B cell (primary cell): ENCODE measurements around the gene HTRA2. TPM values are rescaled to one million over a fixed set of nuclear protein-coding genes. Genes with fewer than 3 reads are reported as not detected.

Experiments used
- ATAC-seq: fragments of 200-7000 bp; cut with Tn5 transposase; one replicate; pipeline ENCODE4 v1.10.0; 2021; ENCODE audit warnings: low read depth, mild to moderate bottlenecking, moderate number of reproducible peaks, moderate library complexity
- CTCF ChIA-PET: fragments of 350-600 bp; sonication (Branson Sonifier 250); formaldehyde crosslinking; loops from one replicate; lab custom pipeline; 2021; ENCODE audit warnings: antibody characterized with exemption, inconsistent platforms; lab: Charles Lee
- POLR2A ChIA-PET: fragments of 350-600 bp; sonication (Branson Sonifier 250); formaldehyde crosslinking; loops from one replicate; lab custom pipeline; 2021; ENCODE audit warnings: antibody characterized with exemption; lab: Charles Lee
- DNase-seq: peaks from one replicate; pipeline ENCODE4 v3.0.0; 2013
- H2AFZ ChIP-seq: 2 replicates; pipeline ENCODE4 v1.6.1; 2012; ENCODE audit warnings: mild to moderate bottlenecking, low read depth, low read length; ENCODE audit not compliant: insufficient read depth, poor library complexity, severe bottlenecking
- H3K27ac ChIP-seq, 2 donors: 1 replicate in 1 of 2; 2 replicates in 1 of 2; pipeline ENCODE4 v1.5.1; 2012 to 2013; ENCODE audit warnings: low read length in 2 of 2, mild to moderate bottlenecking in 2 of 2, moderate library complexity in 1 of 2
- H3K27me3 ChIP-seq, 4 experiments: fragments of 200-600 bp in 1 of 4; sonication (generic) in 1 of 4; replicated peaks in 1 of 4; 1 replicate in 2 of 4; 2 replicates in 2 of 4; pipeline versions ENCODE4 v1.6.1 to v1.7.0; 2013 to 2016; ENCODE audit warnings: low read length in 3 of 4, mild to moderate bottlenecking in 2 of 4, mixed read lengths in 1 of 4, moderate library complexity in 1 of 4; ENCODE audit not compliant: insufficient read depth in 4 of 4, control insufficient read depth in 3 of 4; ENCODE audit errors: control extremely low read depth in 1 of 4
- H3K36me3 ChIP-seq, 2 experiments: replicated peaks in 1 of 2; 1 replicate in 1 of 2; 2 replicates in 1 of 2; pipeline versions ENCODE4 v1.6.1 to v1.7.1; 2013; ENCODE audit warnings: low read length in 1 of 2; ENCODE audit not compliant: insufficient read depth in 2 of 2, control insufficient read depth in 1 of 2; ENCODE audit errors: control extremely low read depth in 1 of 2, extremely low read depth in 1 of 2
- H3K4me1 ChIP-seq, 2 donors: fragments of 200-600 bp in 1 of 2; sonication (generic) in 1 of 2; 1 replicate in 1 of 2; 2 replicates in 1 of 2; pipeline versions ENCODE4 v1.5.1 to v1.6.1; 2013 to 2017; ENCODE audit warnings: low read length in 2 of 2; ENCODE audit not compliant: control insufficient read depth in 2 of 2, insufficient read depth in 2 of 2
- H3K4me2 ChIP-seq: replicated peaks from 2 replicates; pipeline ENCODE3; 2012; ENCODE audit warnings: mild to moderate bottlenecking, low read depth, low read length; ENCODE audit not compliant: poor library complexity, severe bottlenecking
- H3K4me3 ChIP-seq, 5 experiments: fragments of 200-600 bp in 1 of 5; sonication (generic) in 1 of 5; 1 replicate in 3 of 5; 2 replicates in 2 of 5; pipeline versions ENCODE4 v1.5.1 to v1.7.0; 2011 to 2016; ENCODE audit warnings: low read length in 4 of 5, mild to moderate bottlenecking in 4 of 5, low read depth in 2 of 5, control low read depth in 1 of 5, moderate library complexity in 1 of 5; ENCODE audit not compliant: insufficient read depth in 1 of 5; ENCODE audit errors: control extremely low read depth in 1 of 5, extremely low read depth in 1 of 5
- H3K79me2 ChIP-seq: fragments of 200-600 bp; sonication (generic); one replicate; pipeline ENCODE4 v1.6.0; 2016; ENCODE audit warnings: low read length; ENCODE audit not compliant: control insufficient read depth, insufficient read depth
- H3K9ac ChIP-seq: fragments of 200-600 bp; sonication (generic); 2 replicates; pipeline ENCODE4 v1.6.1; 2017; ENCODE audit warnings: mild to moderate bottlenecking, low read length, moderate library complexity
- H3K9me3 ChIP-seq, 3 donors: one replicate each; pipeline versions ENCODE4 v1.6.1 to v1.7.1; 2013; ENCODE audit warnings: low read length in 2 of 3; ENCODE audit not compliant: control insufficient read depth in 2 of 3, insufficient read depth in 1 of 3; ENCODE audit errors: control extremely low read depth in 1 of 3
- H4K20me1 ChIP-seq: 2 replicates; pipeline ENCODE4 v1.6.0; 2012; ENCODE audit warnings: mild to moderate bottlenecking, low read length; ENCODE audit not compliant: insufficient read depth, control insufficient read depth, poor library complexity, severe bottlenecking
- H3K27ac Mint-ChIP-seq: one replicate; pipeline ENCODE4 v1.8.0; 2021; ENCODE audit warnings: mixed read lengths
- H3K27me3 Mint-ChIP-seq: one replicate; pipeline ENCODE4 v1.8.0; 2021; ENCODE audit warnings: mixed read lengths
- H3K4me1 Mint-ChIP-seq: one replicate; pipeline ENCODE4 v1.8.0; 2021; ENCODE audit warnings: mixed read lengths
- H3K4me3 Mint-ChIP-seq: one replicate; pipeline ENCODE4 v1.8.0; 2021; ENCODE audit warnings: mixed read lengths
- H3K9me3 Mint-ChIP-seq: one replicate; pipeline ENCODE4 v1.8.0; 2022; ENCODE audit warnings: mixed read lengths; ENCODE audit not compliant: insufficient read depth
- CTCF ChIP-seq: fragments of 200-600 bp; IDR thresholded peaks from one replicate; pipeline ENCODE4 v1.8.0; 2022; ENCODE audit warnings: antibody characterized with exemption, mild to moderate bottlenecking
- EZH2 ChIP-seq: IDR thresholded peaks from 2 replicates; pipeline ENCODE4 v1.6.1; 2012; ENCODE audit warnings: borderline replicate concordance, low read depth, mild to moderate bottlenecking, moderate library complexity, low read length; ENCODE audit not compliant: insufficient read depth, poor library complexity, severe bottlenecking
- WGBS: methylation state at CpG from one replicate; pipeline ENCODE4 v1.1.5; 2013; ENCODE audit warnings: missing lambda C conversion rate; ENCODE audit not compliant: insufficient coverage; 5-methylcytosine and 5-hydroxymethylcytosine counted together
- intact Hi-C: fragments of 100-400 bp; cut with micrococcal nuclease; formaldehyde crosslinking; loops from one replicate; pipeline ENCODE4 v1.10.0; 2022
- polyA plus RNA-seq: library from polyadenylated mRNA; depleted of rRNA; stranded (reverse); fragments of >200 nt; gene quantifications from 2 replicates; pipeline ENCODE4 v1.2.3, GENCODE V29; 2012
- total RNA-seq, 2 donors: library from RNA; stranded (reverse); fragments of 120-200 nt in 1 of 2; gene quantifications; 1 replicate in 1 of 2; 2 replicates in 1 of 2; pipeline versions ENCODE4 v1.2.3 to v1.2.4, GENCODE V29; 2013 to 2022

The HTRA2 gene
- total and polyA plus RNA-seq, 2 donors (not counting 1 experiment from before 2014, with no cell fraction given), result 52.8 to 111 TPM

GRCh38 chr2:74496997-74497776 is 32.5 kb upstream of the HTRA2 start:
- POLR2A ChIA-PET, result interaction anchor here (0.5 to 1.9 kb wide), 4 partner anchors 10 to 35 kb away, joined by 3 to 7 read pairs (median 3); partner anchors contain the start of genes AUP1, HTRA2 and PCGF1
- no peak overlapping the region for H2AFZ ChIP-seq
- intact Hi-C loops, result loop anchor here (5.0 kb wide), 1 partner anchor 35 kb away; no protein-coding TSS in a partner anchor

More at GRCh38 chr2:74496997-74497776, 32.5 kb upstream of the HTRA2 start:
- CTCF ChIA-PET, result interaction anchor here (1.4 to 1.7 kb wide), 3 partner anchors 10 to 89 kb away, joined by 4 to 6 read pairs (median 4); partner anchors contain the start of gene PCGF1
- peaks cover 0 to 52% (median 28%) of the 10 kb centered on the region in 4 experiments for H3K27me3 ChIP-seq
- 70% methylated on average over 14 of the region's 19 CpGs for WGBS
- DNase-seq (no peak), ATAC-seq (no peak)
- Mint-ChIP-seq H3K9me3 (no peaks in the 10 kb centered on the region), H3K27ac (peak overlapping the region; percentile 26), H3K4me3 (peak overlapping the region; percentile 92), H3K4me1 (peaks cover 32% of the 10 kb centered on the region), H3K27me3 (peaks cover 38% of the 10 kb centered on the region)
- H3K27ac ChIP-seq, result no peak overlapping the region
- TF ChIP-seq CTCF, result no peak
- no peak for TF ChIP-seq EZH2
- peak overlapping the region in 1 of 5 experiments; percentile 69 for H3K4me3 ChIP-seq
- H3K9ac ChIP-seq, result peak overlapping the region; percentile 70
- H3K4me1 ChIP-seq, result peaks cover 31 to 34% of the 10 kb centered on the region in 2 donors
- H4K20me1 ChIP-seq, result no peaks in the 10 kb centered on the region
- H3K9me3 ChIP-seq, result peaks cover 0 to 18% (median 0%) of the 10 kb centered on the region in 3 donors
- H3K36me3 ChIP-seq, result peaks cover 0 to 20% of the 10 kb centered on the region in 2 experiments
- H3K4me2 ChIP-seq, result peak overlapping the region; percentile 91
- H3K79me2 ChIP-seq, result no peaks in the 10 kb centered on the region
